Fibroblast of pulmonary artery (primary cell): Measurements from ENCODE around the gene SNX25.

Experiments used
- DNase-seq: peaks from one replicate; pipeline ENCODE4 v3.0.0-alpha.2; 2010; ENCODE audit warnings: low read depth
- H3K4me3 ChIP-seq: replicated peaks from 2 replicates; pipeline ENCODE4 v1.5.1; 2011; ENCODE audit warnings: low read depth, mild to moderate bottlenecking, control low read depth, low read length, moderate library complexity
- CTCF ChIP-seq: IDR thresholded peaks from 2 replicates; pipeline ENCODE4 v1.5.1; 2011; ENCODE audit warnings: mild to moderate bottlenecking, control low read depth, low read length, inconsistent platforms; ENCODE audit errors: missing control alignments

SNX25 gene

GRCh38 chr4:185332575-185333464, 123.4 kb downstream of the SNX25 start:
- TF ChIP-seq CTCF: no peak

GRCh38 chr4:185334326-185334725, 124.9 kb downstream of the SNX25 start:
- no peak overlapping the region for H3K4me3 ChIP-seq
- no peak for TF ChIP-seq CTCF
- no peak for DNase-seq

More at GRCh38 chr4:185332575-185333464, 123.4 kb downstream of the SNX25 start:
- no peak for DNase-seq
- no peak overlapping the region for H3K4me3 ChIP-seq

- TF ChIP-seq CTCF: no peak
- H3K4me3 ChIP-seq: no peak overlapping the region
- DNase-seq: no peak
These were observed 126.2 kb downstream of the SNX25 start for GRCh38 chr4:185335579-185335978.

GRCh38 chr4:185339941-185340340, 130.5 kb downstream of the SNX25 start:
- TF ChIP-seq CTCF: no peak
- H3K4me3 ChIP-seq: no peak overlapping the region
- DNase-seq: no peak

GRCh38 chr4:185341377-185341776, 132.0 kb downstream of the SNX25 start:
- no peak for TF ChIP-seq CTCF
- no peak for DNase-seq
- no peak overlapping the region for H3K4me3 ChIP-seq

GRCh38 chr4:185341841-185342240, 132.4 kb downstream of the SNX25 start:
- TF ChIP-seq CTCF: no peak
- no peak overlapping the region for H3K4me3 ChIP-seq
- no peak for DNase-seq
